ENCODE data around the gene TDRD7.
A peak's percentile ranks its signal among the peaks of the same experiment; 100 is the strongest.

TDRD7 gene, protein sequence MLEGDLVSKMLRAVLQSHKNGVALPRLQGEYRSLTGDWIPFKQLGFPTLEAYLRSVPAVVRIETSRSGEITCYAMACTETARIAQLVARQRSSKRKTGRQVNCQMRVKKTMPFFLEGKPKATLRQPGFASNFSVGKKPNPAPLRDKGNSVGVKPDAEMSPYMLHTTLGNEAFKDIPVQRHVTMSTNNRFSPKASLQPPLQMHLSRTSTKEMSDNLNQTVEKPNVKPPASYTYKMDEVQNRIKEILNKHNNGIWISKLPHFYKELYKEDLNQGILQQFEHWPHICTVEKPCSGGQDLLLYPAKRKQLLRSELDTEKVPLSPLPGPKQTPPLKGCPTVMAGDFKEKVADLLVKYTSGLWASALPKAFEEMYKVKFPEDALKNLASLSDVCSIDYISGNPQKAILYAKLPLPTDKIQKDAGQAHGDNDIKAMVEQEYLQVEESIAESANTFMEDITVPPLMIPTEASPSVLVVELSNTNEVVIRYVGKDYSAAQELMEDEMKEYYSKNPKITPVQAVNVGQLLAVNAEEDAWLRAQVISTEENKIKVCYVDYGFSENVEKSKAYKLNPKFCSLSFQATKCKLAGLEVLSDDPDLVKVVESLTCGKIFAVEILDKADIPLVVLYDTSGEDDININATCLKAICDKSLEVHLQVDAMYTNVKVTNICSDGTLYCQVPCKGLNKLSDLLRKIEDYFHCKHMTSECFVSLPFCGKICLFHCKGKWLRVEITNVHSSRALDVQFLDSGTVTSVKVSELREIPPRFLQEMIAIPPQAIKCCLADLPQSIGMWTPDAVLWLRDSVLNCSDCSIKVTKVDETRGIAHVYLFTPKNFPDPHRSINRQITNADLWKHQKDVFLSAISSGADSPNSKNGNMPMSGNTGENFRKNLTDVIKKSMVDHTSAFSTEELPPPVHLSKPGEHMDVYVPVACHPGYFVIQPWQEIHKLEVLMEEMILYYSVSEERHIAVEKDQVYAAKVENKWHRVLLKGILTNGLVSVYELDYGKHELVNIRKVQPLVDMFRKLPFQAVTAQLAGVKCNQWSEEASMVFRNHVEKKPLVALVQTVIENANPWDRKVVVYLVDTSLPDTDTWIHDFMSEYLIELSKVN

GRCh38 chr9:97411789-97412625, at the start of gene TDRD7:
TDRD7 (plus strand) TSS chr9:97412096; CDS start chr9:97428466, 16,370 bp downstream.
- peak; percentile 85 for DNase-seq

GRCh38 chr9:97362777-97363545, 48.9 kb upstream of the TDRD7 start:
- no peak for DNase-seq

DNA sequence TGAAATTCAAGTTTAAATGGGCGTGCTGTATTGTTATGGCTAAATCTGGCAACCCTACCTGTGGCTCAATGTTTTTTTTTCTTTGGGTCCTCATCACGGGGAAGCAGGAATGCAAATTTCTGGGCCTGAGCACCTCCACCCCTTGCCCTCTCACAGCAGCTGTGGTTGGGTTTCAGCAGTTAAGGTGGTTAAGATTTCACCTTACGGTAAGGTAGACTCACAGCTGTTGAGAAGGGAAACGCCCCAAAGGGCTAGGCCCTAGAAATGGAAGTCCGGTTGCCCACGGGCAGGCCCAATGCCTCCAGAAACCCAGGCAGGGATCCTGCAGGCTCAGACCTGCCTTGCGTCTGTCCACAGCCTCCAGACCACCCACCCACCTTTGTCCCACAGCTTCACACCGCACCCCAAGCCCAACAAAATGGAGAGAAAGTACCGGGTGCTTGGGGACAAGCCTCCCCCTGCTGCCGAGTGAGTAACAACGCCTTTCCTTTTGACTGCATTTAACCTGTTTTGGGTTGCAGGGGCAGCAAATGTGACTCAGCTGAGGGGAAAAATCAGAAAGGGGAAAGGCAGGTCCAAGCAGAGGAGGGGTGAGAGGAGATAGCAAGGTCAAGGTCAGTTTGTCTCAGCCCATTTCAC, 48.1 kb upstream of the TDRD7 start:
- no peak for DNase-seq

GRCh38 chr9:97364769-97365490, 47.0 kb upstream of the TDRD7 start:
- DNase-seq: no peak

GRCh38 chr9:97365634-97366033, 46.3 kb upstream of the TDRD7 start:
- DNase-seq: no peak

DNA sequence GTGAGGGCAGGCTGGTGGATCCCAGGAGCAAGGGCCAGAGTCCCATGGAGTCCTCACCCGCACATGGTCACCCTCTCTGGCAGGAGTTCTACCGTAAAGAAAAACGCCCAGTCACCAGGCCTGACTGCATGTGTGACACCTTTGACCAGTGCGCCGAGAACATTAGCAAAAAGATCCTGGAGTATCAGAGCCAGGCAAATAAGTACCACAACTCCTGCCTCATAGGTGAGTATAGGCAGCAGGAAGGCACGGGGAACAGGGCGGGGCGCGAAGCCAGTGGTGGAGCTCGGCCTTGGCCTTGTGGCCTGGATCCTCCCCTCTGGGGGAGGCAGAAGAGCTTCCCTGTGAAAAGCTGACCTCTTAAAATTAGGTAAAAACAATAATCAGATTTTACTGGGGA, 45.4 kb upstream of the TDRD7 start:
- DNase-seq: no peak

DNA sequence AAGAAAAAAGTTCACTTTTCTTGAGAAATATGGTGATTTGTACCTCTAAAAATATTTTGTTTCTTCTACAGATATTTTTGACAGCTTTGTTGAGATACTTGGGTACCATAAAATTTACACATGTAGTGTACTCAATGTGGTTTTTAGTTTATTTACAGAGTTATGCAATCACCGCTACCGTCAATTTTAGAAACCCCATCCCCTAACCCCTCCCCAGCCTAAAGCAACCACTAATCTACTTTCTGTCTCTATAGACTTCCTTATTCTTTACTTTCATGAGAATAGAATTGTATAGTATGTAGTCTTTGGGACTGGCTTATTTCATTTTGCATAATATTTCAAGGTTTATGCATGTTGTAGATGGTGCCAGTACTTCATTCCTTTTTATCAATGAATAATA, 45.0 kb upstream of the TDRD7 start:
- DNase-seq: no peak

DNA sequence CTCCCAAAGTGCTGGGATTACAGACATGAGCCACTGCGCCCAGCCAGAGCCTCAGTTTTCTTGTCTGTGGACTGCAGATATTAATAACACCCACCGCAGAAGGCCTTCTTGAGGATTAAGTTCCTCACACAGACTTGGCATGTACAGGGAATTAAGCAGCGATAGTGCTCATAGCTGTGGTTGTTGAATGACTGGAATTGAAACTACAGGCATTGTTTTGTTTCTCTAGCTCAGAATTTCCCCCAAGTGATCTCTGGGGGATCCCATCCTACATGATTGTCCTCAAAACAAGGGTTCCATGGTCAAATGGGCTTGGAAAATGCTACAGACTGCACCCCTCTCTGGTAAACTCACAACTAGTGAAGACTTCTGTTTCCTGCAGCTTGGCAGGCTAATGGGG, 44.2 kb upstream of the TDRD7 start:
- DNase-seq: no peak

GRCh38 chr9:97368964-97369363, 42.9 kb upstream of the TDRD7 start:
- no peak for DNase-seq

GRCh38 chr9:97372580-97372979, 39.3 kb upstream of the TDRD7 start:
- no peak for DNase-seq

- no peak for DNase-seq
These were observed 38.6 kb upstream of the TDRD7 start for GRCh38 chr9:97373331-97373730.

DNA sequence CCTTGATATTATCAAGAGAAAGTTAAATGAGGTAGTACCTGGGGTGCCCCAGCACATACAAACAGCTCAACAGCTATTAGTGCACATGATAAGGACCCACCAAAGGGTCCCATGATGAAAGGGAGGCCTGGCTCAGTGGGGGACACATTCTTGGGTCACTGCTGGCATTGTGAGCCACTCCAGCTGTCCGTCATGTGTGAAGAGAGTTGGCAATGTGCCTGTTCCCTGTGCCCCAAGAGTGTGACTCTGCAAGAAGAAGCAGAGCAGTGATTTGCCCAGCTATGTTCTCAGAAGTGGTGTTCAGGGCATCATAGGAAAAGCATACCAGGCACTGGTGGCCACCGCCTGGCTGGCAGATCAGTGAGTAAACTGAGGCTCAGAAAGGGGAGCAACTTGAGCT, 37.1 kb upstream of the TDRD7 start:
- no peak for DNase-seq

DNA sequence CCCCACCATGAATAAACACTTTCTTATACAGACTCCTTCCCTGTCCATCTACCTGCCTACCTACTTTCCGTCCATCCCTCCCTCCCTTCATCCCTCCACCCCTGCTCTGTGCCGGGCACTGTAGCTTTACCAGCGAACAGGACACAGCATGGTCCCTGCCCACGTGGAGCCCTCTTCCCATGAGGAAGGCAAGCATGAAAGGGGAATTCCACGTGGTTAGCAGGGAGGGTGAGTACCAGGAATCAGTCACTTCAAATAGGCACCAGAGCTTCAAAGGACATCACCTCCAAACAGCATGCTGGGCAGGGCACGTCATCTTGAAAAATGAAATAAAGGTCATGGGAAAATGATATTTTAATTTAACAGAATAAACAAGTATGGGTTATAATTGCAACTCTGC, 35.0 kb upstream of the TDRD7 start:
- no peak for DNase-seq

DNA sequence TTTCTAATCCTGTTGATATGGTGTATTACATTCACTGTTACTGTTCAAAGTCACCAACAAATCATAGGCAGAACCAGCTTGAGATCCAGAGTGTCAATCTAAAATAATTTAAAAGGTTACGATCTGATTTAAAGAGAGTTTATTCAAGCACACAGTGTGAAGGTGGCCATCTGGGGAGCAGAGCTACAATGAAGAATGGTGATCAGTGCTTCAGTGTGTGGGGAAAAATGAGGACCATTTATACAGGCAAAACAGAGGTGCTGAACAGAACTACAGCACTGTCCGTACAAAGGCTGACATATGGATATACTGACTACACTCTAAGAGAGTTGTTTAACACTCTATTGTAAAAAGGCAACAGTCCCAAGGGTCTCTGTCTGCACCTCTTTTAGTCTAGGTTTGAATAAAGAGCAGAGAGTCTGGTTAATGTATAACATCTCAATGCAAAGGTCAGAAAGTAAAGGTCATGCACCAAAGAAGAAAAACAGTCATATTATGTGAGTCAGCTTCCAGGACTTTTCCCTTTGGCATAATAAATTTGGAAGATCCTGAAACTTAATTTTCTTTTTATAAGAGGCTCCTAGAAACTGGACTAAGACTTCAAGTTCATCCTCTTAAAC, 29.7 kb upstream of the TDRD7 start:
- DNase-seq: no peak

DNA sequence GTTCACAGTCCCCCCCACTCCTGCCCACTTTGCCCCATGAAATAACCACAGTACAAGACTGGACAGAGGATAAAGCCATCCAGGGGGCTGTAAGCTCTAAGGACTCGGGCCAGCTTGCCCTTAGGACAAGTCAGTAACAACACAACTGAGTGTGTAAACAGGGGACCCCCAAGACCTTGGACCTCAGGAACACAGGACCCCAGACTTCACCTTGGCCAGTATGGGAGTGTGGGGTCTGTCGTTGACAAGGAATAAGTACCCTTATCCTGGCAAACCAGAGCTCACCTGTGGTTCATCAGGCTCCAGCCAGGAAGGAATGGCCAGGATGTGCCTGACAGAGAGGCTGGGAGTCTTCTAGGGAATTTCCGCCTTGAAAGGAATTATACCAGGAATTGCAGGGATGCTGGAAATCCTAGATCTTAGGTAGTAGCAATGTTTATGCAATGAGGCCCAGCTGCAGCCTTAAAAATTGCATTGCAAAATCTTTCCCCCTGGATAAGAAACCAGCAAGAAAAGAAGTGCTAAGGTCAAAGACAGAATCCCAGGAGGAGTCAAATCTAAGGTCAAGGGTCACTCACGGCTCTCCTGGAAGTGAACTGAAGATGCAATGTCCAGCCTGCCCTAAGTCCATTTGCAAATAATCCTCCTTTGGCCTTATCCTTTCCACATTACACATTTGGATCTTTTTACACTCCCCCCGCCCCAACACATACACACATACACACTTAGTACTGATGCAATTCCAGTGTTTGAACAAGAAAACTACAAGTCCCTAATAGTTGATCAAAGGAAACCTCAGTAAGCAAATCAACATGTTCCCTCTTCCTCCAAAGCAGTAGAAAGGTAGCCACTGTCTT, 27.3 kb upstream of the TDRD7 start:
- no peak for DNase-seq

DNA sequence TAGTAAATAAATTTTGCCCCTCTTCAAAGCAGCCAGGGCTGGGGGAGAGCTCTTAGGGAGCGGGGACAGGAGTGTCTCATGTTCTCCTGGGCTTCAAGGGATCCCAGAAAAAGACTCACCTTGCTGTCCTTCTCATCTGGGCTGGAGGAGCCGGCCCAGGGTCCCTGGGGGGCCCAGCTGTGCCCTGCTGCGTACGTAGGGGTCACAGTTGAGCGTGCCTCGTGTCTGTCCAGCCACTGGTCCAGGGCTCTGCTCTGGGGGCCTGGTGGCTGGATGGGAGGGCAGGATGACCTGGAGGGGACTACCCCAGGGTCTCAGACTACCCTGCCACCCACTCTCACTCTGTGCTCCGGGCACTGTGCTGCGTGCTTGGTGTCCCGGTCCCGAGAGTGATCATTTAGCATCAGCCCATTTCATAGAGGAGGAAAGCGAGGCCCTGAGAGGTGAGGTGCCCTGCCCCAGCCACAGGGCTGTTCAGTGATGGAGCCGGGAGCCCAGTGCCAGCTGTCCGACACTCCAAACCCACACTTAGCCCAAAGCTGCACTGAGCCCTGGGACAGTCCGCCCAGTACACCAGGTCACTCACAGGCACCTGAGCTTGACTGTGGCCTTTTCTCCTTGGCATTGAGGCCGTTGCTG, 26.2 kb upstream of the TDRD7 start:
- DNase-seq: no peak

DNA sequence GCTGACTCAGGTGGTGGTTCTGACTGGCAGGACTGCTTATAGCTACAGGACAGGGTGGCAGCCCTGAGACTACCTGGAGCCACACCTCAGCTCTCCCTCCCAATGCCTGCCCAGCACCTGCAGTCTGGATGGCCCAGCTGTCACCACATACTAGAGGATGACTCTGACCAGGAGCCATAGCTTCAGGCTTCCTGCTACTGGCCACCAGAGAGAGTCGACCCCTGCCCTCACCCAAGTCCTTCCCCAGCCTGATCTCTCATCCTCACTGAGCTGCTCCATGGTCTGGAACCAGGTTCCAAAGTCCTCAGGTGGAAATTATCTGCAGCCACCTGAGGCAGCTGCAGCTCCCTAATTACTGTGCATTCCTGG, 25.6 kb upstream of the TDRD7 start:
- no peak for DNase-seq

GRCh38 chr9:97386733-97387503, 25.0 kb upstream of the TDRD7 start:
- peak; percentile 85 for DNase-seq
